GM18951 (cell line): ENCODE data around the gene TMEM242.

ENCODE experiments used
- POLR2A ChIP-seq: IDR thresholded peaks from 4 replicates; pipeline ENCODE4 v1.6.1; 2011; ENCODE audit warnings: mild to moderate bottlenecking; ENCODE audit not compliant: insufficient read length, insufficient read depth; ENCODE audit errors: extremely low read depth
- in situ Hi-C: fragments of 300-500 bp; cut with MboI; formaldehyde crosslinking; loops from one replicate; pipeline ENCODE4 v1.12.0; 2022; ENCODE audit warnings: low sequenced_read_pairs, mixed read lengths, inconsistent platforms; ENCODE audit not compliant: unreplicated experiment

The TMEM242 gene

DNA sequence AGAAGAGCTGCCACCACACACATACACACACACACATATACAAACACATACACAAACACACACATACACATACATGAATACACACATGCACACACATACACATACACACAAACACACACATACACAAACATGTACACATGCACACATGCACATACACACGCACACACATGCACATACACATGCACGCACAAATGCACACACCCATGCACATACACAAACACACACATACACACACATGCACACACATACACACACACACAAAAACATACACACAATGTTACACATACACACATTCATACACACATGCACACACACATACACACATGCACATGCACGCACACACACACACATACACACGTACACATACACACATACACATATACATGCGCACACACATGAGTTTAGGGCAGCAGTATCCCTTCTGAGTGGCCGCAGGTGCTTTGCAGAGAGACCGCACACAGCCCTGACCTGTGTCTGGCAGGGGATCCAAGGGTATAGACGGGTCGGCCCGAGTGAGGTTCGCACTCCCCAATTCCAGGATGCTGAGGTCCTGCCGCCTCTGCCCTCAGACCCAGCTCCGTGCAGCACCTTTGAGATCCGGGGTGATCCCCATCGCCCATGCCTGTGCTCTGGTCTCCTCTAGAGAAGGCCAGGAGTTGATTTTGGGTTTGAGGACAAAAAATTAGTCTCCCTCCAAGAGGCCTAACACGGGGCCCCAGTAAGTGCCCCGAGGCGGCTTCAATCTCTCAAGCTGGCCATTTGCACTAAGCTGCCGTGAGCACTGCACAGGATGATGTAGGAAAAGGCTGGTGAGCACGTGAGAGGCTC lies 56.8 kb downstream of the TMEM242 start:
- in situ Hi-C loops, result no loop called here
- no peak for TF ChIP-seq POLR2A

DNA sequence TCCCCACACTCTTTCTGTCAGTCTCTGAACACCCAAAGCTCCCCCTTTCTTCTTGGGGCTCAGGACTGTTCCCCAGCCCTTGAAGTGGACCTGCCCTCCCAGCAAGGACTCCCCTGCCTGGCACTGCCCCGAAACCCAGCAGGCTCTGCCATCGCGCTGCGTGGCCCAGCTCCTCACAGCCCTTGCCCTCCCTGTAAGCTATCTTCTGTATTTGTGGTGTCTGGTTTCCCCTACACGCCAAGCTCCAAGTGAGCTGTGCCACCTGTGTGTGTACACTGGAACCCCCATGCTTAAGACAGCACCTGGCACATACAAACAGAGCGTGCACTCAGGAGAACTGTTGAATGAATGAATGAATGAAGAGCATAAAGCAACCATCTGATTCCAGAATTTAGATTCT lies 57.7 kb downstream of the TMEM242 start:
- in situ Hi-C loops, result no loop called here
- no peak for TF ChIP-seq POLR2A

DNA sequence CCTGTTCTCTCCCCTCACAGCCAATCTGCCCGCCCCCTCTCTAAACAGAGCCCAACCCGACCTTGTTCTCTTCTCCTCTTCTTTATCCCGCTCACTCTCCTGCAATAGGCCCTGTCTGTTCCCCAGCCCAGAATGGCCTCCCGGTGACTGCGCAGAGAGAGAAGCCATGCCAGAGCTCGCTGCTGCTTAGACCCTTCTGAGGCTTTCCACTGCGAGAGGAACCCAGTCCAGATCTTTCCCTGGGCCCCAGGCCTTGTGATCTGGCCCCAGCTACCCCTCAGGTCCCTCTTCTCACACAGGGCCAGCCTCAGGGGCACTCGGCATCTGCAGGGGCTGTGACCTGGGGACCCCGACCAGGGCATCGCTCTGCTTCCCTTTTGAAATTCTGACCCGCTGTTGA lies 58.1 kb downstream of the TMEM242 start:
- TF ChIP-seq POLR2A, result no peak
- in situ Hi-C loops, result no loop called here

DNA sequence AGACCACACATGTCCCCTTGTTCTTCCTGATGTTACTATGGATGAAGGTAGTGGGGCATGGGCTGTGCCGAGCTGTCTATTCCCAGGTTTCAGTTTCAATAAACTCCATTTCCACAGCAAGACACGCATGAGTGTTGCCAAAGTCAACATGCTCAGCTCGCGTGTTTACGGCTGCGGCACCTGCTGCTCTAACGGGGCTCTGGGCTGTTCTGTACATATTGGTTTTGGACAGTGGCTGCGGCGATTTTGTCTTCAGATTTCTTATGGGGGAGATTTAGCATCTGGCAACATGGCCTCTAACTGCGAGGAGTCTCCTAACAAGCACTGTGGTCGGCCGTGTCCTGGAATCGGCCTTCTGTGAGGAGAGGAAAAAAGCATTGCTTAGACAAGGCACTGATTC lies 58.6 kb downstream of the TMEM242 start:
- in situ Hi-C loops, result no loop called here
- TF ChIP-seq POLR2A, result no peak

DNA sequence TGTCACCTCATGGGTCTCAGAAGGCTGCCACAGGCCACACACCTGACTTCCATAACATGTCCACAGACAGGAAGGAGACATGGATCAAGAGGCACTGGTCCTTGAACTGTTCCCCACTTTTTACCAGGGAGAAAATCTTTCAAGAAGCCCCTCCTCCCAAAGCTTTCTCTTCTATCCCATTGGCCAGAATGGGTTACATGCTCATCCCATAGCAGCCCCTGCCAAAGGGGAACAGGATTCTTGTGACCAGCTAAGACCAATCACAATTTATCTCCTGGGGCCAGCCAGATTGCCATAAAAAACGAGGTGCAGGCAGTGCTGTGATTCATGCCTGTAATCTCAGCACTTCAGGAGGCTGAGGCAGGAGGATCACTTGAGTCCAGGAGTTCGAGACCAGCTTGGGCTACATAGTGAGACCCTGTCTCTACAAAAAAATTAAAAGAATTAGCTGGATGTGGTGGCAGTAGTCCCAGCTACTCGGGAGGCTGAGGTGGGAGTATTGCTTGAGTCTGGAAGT lies 59.4 kb downstream of the TMEM242 start:
- no peak for TF ChIP-seq POLR2A
- in situ Hi-C loops, result no loop called here

DNA sequence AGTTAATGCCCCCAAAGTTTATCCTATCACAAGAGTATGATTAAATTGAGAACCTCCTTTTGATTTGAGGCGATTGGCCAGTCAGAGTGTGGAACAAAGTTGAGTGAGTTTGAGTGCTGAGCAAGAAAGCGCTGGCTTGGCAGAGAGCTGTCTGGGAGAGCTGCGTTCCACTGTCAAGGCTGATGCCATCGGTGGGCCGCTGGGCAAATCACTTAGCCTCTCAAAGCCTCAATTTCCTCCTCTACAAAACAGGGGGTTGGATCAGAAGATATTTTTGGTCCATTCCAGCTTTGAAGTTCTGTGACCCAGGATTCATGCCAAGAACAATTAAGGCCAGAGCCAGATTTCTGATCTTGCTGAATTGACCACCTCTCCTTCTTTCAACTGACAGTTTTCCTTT lies 60.2 kb downstream of the TMEM242 start:
- TF ChIP-seq POLR2A, result no peak
- in situ Hi-C loops, result no loop called here

DNA sequence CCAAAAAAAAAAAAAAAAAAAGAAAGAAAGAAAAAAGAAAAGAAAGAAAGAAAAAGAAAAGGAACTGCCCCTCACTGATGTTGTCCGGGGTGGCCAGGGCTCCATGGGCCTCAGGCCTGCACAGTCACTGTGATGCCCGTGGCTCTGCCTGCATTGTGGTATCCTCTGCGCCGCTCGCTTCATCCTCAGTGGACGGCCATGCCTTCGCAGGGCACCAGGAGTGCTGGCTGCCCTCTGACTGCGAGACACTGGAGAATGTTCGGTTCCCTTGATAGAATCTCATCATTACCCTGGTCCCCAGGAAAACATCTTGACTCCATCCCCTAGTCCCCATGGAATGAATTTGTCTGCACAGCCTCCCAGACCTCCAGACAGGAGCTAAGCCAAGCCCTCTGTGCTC lies 61.7 kb downstream of the TMEM242 start:
- no peak for TF ChIP-seq POLR2A
- in situ Hi-C loops, result no loop called here

DNA sequence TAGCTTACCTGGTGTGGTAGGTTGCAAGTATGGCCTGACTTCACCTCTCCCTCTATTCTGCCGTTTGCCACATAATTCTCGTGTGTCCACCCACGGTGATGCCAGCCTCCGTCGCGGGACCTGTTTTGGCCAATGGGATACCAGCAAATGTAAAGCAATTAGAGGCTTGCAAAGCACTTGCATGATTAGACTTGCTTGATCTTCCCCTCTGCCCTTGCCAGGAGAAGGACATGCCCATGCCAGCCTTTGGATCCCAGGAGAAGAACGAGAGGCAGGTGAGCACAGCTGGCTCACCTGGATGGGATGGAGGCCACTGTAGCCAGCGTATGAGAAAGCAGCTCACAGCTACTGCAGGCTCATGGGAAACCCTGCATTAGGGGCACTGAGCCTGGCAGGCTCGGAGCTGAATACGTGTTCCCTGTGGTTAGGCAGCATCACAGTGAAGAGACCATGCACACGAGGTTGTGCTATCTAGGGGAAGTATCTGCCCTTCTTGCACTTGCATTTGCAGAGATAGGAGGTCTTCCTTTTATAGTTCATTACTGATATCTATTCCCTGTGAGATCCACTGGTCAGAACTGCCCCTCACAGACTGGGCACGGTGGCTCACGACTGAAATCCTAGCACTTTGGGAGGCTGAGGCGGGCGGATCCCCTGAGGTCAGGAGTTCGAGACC lies 62.4 kb downstream of the TMEM242 start:
- no peak for TF ChIP-seq POLR2A
- in situ Hi-C loops, result no loop called here

DNA sequence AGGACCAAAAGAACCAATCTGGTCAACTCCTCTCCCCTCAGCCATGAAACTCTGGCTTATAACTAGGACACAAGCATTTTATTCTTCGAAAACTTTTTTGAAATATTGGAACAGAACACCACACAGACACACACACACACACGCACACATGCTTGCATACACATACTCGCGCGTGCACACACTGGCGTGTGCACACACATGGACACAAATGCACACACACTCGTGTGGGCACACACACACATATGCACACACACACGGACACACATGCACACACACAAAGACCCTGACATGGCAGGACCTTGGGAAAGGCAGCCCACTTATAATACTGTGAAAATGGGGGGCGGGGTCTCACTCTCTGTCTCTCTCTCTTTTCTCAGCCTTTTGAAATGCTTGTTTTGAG lies 63.9 kb downstream of the TMEM242 start:
- in situ Hi-C loops, result no loop called here
- TF ChIP-seq POLR2A, result no peak

DNA sequence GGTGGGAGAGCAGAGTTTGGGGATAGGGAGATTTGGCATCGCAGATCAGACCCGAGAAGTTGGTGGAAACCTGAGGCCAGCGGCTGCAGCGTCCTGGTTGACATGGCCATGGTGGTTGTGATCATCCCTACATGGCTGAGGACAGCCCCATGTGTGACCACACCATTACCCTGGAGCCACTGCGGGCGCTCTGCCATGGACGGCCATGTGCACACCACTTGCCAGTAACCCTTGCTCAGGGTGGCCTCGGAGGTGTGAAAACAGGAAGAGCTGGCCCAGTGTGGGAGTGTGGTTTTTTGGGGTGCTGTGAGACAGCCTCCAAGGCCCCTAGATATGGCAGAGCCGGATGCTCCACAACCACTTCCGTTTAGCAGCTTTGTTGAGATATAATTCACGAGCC lies 64.4 kb downstream of the TMEM242 start:
- no peak for TF ChIP-seq POLR2A
- in situ Hi-C loops, result no loop called here

DNA sequence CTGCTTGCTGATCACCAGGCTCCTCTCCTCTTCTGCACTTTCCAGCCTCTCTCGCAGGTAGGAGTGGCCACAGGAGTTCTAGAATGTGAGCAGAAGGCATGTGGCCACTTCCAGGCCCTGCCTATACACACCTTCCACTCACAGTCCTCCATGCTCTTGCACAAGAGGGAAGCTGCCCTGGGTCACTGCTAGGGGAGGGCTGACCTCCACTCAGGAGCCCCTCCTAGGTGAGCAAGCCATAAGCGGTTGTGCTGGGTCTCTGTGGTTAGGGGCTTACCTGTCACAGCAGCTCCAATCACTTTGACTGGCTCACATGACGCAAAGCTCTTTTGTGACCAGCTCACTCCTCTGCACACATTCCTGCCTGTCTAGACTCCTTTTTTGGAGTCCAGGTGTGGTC lies 68.2 kb downstream of the TMEM242 start:
- no peak for TF ChIP-seq POLR2A
- in situ Hi-C loops, result no loop called here

DNA sequence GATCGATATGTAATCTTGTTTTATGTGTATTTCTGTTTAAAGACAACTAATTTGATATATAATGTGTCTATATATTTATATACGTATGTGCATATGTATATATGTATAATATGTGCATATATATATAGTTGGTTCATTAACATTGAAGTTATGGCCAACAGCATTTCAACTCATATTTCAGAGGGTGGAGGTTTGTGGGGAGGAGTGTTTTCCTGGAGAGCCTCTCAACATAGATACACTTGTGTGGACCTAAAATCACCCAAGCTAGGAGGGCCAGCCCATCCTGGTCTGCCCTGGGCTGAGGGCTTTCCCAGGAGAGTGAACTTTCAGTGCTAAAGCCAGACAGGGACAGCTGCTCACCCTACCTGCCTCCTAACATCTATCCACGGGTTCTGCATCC lies 68.8 kb downstream of the TMEM242 start:
- in situ Hi-C loops, result no loop called here
- TF ChIP-seq POLR2A, result no peak

DNA sequence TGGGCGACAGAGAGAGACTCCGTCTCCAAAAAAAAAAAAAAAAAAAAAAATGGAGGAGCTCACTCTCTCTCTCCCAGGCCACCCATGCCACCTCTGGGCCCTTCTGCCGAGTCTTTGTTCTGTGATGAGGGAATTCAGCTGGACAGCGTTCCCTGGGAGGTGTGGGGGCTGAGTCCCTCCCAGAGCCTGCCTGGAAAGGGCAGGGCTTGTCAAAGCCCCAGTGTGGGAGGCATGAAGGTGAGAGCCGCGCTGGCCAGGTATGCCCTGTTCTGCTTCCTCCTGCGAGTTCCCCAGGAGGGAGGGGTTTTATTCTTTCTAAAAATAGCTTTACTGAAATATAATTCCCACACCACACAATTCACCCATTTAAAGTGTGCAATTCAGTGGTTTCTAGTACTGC lies 69.6 kb downstream of the TMEM242 start:
- in situ Hi-C loops, result no loop called here
- TF ChIP-seq POLR2A, result no peak

DNA sequence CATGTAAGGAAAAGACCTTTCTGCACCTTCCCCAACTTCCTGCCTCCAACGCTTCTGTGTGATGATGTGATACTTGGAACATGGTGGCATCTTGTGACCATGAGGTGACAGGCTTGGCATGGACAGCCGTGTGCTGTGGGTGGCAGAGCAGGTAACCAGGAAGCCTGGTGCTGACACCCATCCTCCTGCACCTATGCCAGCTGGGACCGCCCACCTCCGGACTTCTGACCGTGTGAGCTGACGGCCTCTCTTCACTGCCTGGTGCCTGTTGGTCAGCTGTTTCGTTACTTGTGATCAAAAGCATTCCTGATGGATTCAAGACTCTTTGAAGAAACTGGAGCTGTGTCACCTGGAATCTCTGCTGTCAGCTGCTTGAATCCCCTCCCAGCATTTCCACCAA lies 70.3 kb downstream of the TMEM242 start:
- no peak for TF ChIP-seq POLR2A
- in situ Hi-C loops, result no loop called here

DNA sequence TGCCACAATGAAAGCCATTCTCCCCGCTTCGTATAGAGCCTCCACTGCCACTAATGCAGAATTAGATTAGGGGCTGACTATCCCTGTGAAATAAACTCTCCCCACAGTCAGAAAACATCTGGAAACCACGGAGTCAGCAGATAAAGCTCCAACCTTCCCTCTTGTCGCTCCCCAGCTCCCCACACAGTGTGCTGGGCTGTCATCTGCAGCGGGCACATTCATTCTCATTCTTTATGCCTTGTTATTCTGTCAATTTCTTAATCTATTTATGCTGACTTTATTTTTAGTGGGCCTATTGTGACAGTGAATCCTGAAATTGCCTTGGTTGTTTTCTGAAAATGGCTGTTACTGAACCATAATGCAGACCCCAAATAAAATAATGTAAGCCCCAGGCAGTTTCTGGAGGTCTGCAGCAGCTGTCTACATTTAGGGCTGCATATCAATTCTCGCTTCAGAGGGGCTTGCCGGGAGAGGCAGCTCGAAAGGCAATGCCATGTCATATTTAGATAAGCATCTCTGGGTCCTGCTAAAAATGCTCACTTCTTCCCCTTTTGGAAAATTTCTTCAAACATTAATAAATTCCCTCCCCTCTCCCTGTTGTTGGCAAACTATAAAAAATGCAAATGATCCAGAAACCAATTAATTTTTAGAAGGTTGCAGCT lies 71.6 kb downstream of the TMEM242 start:
- in situ Hi-C loops, result no loop called here
- TF ChIP-seq POLR2A, result no peak
